ENCODE measurements around the gene MOSPD3. TPM values are rescaled to one million over a fixed set of nuclear protein-coding genes. Genes with fewer than 3 reads are reported as not detected.

Gene MOSPD3
- total and polyA plus RNA-seq, 2 of the 8 experiments (the other 6 are each of a cell fraction or from before 2014, with no cell fraction given), result 20.7 to 21.4 TPM

DNA sequence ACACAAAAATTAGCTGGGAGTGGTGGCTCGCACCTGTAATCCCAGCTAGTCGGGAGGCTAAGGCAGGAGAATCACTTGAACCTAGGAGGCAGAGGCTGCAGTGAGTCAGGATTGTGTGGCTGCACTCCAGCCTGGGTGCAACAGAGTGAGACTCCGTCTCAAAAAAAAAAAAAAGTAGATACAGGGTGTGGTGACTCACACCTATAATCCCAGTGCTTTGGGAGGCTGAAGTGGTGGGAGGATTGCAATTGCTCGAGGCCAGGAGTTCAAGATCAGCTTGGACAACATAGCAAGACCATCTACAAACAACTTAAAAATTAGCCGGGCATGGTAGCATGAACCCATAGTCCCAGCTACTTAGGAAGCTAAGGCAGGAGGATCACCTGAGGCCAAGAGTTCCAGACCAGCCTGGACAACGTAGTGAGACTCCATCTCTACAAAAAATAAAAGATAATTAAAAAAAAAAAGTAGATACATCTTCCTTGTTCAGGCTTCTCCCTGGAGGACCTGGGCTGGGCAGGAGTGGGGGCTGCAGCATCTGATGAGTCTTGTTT is 2.0 kb downstream of the MOSPD3 start:
- Histone ChIP-seq H2BK20ac (ENCODE audit: low read length) (no peak overlapping the region), H2BK12ac (ENCODE audit: low read depth, low read length) (no peak overlapping the region)
- FAIRE-seq, result no peak

More for the DNA sequence above, 2.0 kb downstream of the MOSPD3 start:
- no peak overlapping the region for H3K4me3 ChIP-seq (ENCODE audit: extremely low read depth in 1 of 4, insufficient read depth in 2 of 4, low read depth in 3 of 4, low read length in 4 of 4)
- no peaks in the 10 kb centered on the region for H3K79me1 ChIP-seq (ENCODE audit: low read depth, low read length)
- no peak overlapping the region for H3K14ac ChIP-seq (ENCODE audit: insufficient read length)
- H2AK5ac ChIP-seq (ENCODE audit: low read depth, low read length), result no peak overlapping the region
- H4K8ac ChIP-seq (ENCODE audit: extremely low read depth, insufficient read depth, low read length), result no peak overlapping the region
- H3K4me2 ChIP-seq (ENCODE audit: insufficient read depth in 1 of 2, low read depth in 2 of 2, low read length in 2 of 2), result no peak overlapping the region
- H4K5ac ChIP-seq (ENCODE audit: insufficient read length, low read depth, low read length), result no peak overlapping the region
- H3K9ac ChIP-seq (replicated peaks in 1 of 4; ENCODE audit: extremely low read depth in 1 of 4, low read depth in 3 of 4, low read length in 3 of 4), result no peak overlapping the region
- no peak overlapping the region for H3K56ac ChIP-seq (replicated peaks; ENCODE audit: insufficient read length, low read depth, low read length)
- H3K27ac ChIP-seq (ENCODE audit: low read depth, low read length), result no peak overlapping the region
- H2BK15ac ChIP-seq (ENCODE audit: low read length), result no peak overlapping the region
- no peak overlapping the region for H3K4ac ChIP-seq (replicated peaks; ENCODE audit: insufficient read length, low read depth, low read length)
- no peak overlapping the region for H3K23ac ChIP-seq (ENCODE audit: insufficient read length)
- peaks cover 0 to 6% (median 2%) of the 10 kb centered on the region in 4 experiments; a peak in 3 of 7 replicates for H3K4me1 ChIP-seq (replicated peaks in 1 of 4; ENCODE audit: control insufficient read depth in 3 of 4, insufficient read depth in 4 of 4, low read length in 3 of 4)
- no peaks in the 10 kb centered on the region for H3K36me3 ChIP-seq (ENCODE audit: control insufficient read depth in 2 of 4, insufficient read depth in 4 of 4, low read length in 3 of 4)
- H3K23me2 ChIP-seq (ENCODE audit: low read depth, low read length), result peaks cover 5% of the 10 kb centered on the region
- no peaks in the 10 kb centered on the region for H3K9me3 ChIP-seq (ENCODE audit: insufficient read depth in 2 of 2, low read depth in 1 of 2, low read length in 1 of 2)
- no peak for DNase-seq (ENCODE audit: low read depth in 1 of 2, low spot score in 2 of 2)
- no peak overlapping the region for H2AFZ ChIP-seq (ENCODE audit: low read length)
- H4K91ac ChIP-seq (replicated peaks; ENCODE audit: insufficient read length, low read length), result no peak overlapping the region
- no peaks in the 10 kb centered on the region; a peak in 1 of 7 replicates for H3K27me3 ChIP-seq (replicated peaks in 1 of 4; ENCODE audit: control insufficient read depth in 3 of 4, extremely low read depth in 1 of 4, insufficient read depth in 3 of 4, low read length in 3 of 4)
- 88% methylated on average over 5 of the region's 6 CpGs; no CpG with 5 or more reads in 1 of the 2 experiments for WGBS, 2 experiments (ENCODE audit: extremely low coverage in 1 of 2, insufficient coverage in 1 of 2, insufficient read length in 1 of 2, insufficient replicate concordance in 2 of 2, low coverage in 1 of 2, low lambda C conversion rate in 2 of 2, missing lambda C conversion rate in 1 of 2)
- H2BK120ac ChIP-seq (replicated peaks; ENCODE audit: low read depth, low read length), result no peak overlapping the region
- POLR2A ChIA-PET (ENCODE audit: partially characterized antibody), result interaction anchor here (0.7 to 2.4 kb wide), 5 partner anchors 8 to 76 kb away, joined by 3 to 19 read pairs (median 3); partner anchors contain the start of genes FBXO24 and LRCH4
- no peak overlapping the region for H3K18ac ChIP-seq (ENCODE audit: extremely low read depth, low read length)
- CTCF ChIA-PET (ENCODE audit: partially characterized antibody), result interaction anchor here (0.9 to 8.8 kb wide), 23 partner anchors 9 to 185 kb away, joined by 3 to 73 read pairs (median 5); partner anchors contain the start of genes GIGYF1 and POP7
- H2BK5ac ChIP-seq (ENCODE audit: low read depth, low read length), result no peak overlapping the region
- no peak for TF ChIP-seq HDAC6 (IDR thresholded peaks at IDR 0.05; ENCODE audit: low read depth, low read length)
- no peak for TF ChIP-seq CREB1 (IDR thresholded peaks at IDR 0.05)
- no peak for TF ChIP-seq NRF1 (IDR thresholded peaks at IDR 0.05; ENCODE audit: low read depth, low read length)
- TF ChIP-seq SRF (IDR thresholded peaks at IDR 0.05; ENCODE audit: low read depth, low read length), result no peak
- no peak for TF ChIP-seq TBP (IDR thresholded peaks at IDR 0.05; ENCODE audit: low read depth, low read length)
- TF ChIP-seq SP2 (IDR thresholded peaks at IDR 0.05; ENCODE audit: low read length), result no peak
- no peak for TF ChIP-seq USF2 (IDR thresholded peaks at IDR 0.05; ENCODE audit: low read length)
- peaks cover 0 to 2% of the 10 kb centered on the region in 2 experiments for H4K20me1 ChIP-seq (replicated peaks in 1 of 2; ENCODE audit: control insufficient read depth in 1 of 2, insufficient read depth in 2 of 2, low read length in 2 of 2)
- H3K79me2 ChIP-seq (ENCODE audit: control insufficient read depth in 1 of 2, insufficient read depth in 2 of 2, low read length in 2 of 2), result no peaks in the 10 kb centered on the region
